Neutrophil (primary cell): ENCODE data around the gene SLAMF8.

Source experiments
- H3K27ac ChIP-seq: fragments of 200-600 bp; sonication (generic); 2 replicates; pipeline ENCODE4 v1.5.1; 2016; ENCODE audit warnings: mild to moderate bottlenecking, moderate library complexity
- H3K27me3 ChIP-seq: fragments of 200-600 bp; sonication (generic); 2 replicates; pipeline ENCODE4 v1.6.0; 2016; ENCODE audit warnings: mild to moderate bottlenecking
- H3K36me3 ChIP-seq: fragments of 200-600 bp; sonication (generic); 2 replicates; pipeline ENCODE4 v1.5.1; 2017
- H3K4me1 ChIP-seq, 2 experiments: fragments of 200-600 bp in 1 of 2; sonication (generic) in 1 of 2; 1 replicate in 1 of 2; 2 replicates in 1 of 2; pipeline versions ENCODE4 v1.5.1 to v1.6.1; 2013 to 2016; ENCODE audit warnings: low read depth in 1 of 2, low read length in 1 of 2, mild to moderate bottlenecking in 1 of 2, moderate library complexity in 1 of 2; ENCODE audit not compliant: control insufficient read depth in 1 of 2, insufficient read depth in 1 of 2
- H3K4me3 ChIP-seq, 2 experiments: fragments of 200-600 bp in 1 of 2; sonication (generic) in 1 of 2; 1 replicate in 1 of 2; 2 replicates in 1 of 2; pipeline ENCODE4 v1.5.1; 2013 to 2016; ENCODE audit warnings: low read depth in 1 of 2, low read length in 1 of 2, mild to moderate bottlenecking in 1 of 2, moderate library complexity in 1 of 2
- H3K9me3 ChIP-seq: fragments of 200-600 bp; sonication (generic); 2 replicates; pipeline ENCODE4 v1.5.1; 2016
- CTCF ChIP-seq: fragments of 200-600 bp; sonication (generic); IDR thresholded peaks from 2 replicates; pipeline ENCODE4 v1.5.1; 2016; ENCODE audit warnings: antibody characterized with exemption

Gene SLAMF8

GRCh38 chr1:159879977-159880376 lies 53.3 kb downstream of the SLAMF8 start:
- H3K9me3 ChIP-seq, result no peaks in the 10 kb centered on the region
- no peak for TF ChIP-seq CTCF
- H3K27me3 ChIP-seq, result no peaks in the 10 kb centered on the region
- peak overlapping the region; percentile 75 for H3K27ac ChIP-seq
- peaks cover 47 to 50% of the 10 kb centered on the region in 2 experiments for H3K4me1 ChIP-seq
- peak overlapping the region; percentile 16 to 28 for H3K4me3 ChIP-seq
- no peaks in the 10 kb centered on the region for H3K36me3 ChIP-seq

GRCh38 chr1:159880430-159880829 lies 53.8 kb downstream of the SLAMF8 start:
- TF ChIP-seq CTCF, result no peak
- H3K27me3 ChIP-seq, result no peaks in the 10 kb centered on the region
- no peaks in the 10 kb centered on the region for H3K9me3 ChIP-seq
- peak overlapping the region; percentile 16 to 28 for H3K4me3 ChIP-seq
- H3K27ac ChIP-seq, result peak overlapping the region; percentile 75
- H3K36me3 ChIP-seq, result no peaks in the 10 kb centered on the region
- H3K4me1 ChIP-seq, result peaks cover 47 to 50% of the 10 kb centered on the region in 2 experiments

- peaks cover 47 to 52% of the 10 kb centered on the region in 2 experiments for H3K4me1 ChIP-seq
- H3K36me3 ChIP-seq, result no peaks in the 10 kb centered on the region
- H3K27me3 ChIP-seq, result no peaks in the 10 kb centered on the region
- no peaks in the 10 kb centered on the region for H3K9me3 ChIP-seq
- TF ChIP-seq CTCF, result no peak
- H3K27ac ChIP-seq, result peak overlapping the region; percentile 75
- peak overlapping the region in 1 of 2 experiments; percentile 9 for H3K4me3 ChIP-seq
Measured at GRCh38 chr1:159881622-159882526, 55.2 kb downstream of the SLAMF8 start.

- no peak for TF ChIP-seq CTCF
Measured at GRCh38 chr1:159882527-159882862, 55.8 kb downstream of the SLAMF8 start.

GRCh38 chr1:159883134-159883533 lies 56.5 kb downstream of the SLAMF8 start:
- peaks cover 43 to 49% of the 10 kb centered on the region in 2 experiments for H3K4me1 ChIP-seq
- H3K27ac ChIP-seq, result peak overlapping the region; percentile 75
- H3K4me3 ChIP-seq, result no peak overlapping the region
- no peaks in the 10 kb centered on the region for H3K36me3 ChIP-seq
- H3K9me3 ChIP-seq, result no peaks in the 10 kb centered on the region
- no peaks in the 10 kb centered on the region for H3K27me3 ChIP-seq
- no peak for TF ChIP-seq CTCF

More at GRCh38 chr1:159882527-159882862, 55.8 kb downstream of the SLAMF8 start:
- H3K27ac ChIP-seq, result peak overlapping the region; percentile 75
- H3K36me3 ChIP-seq, result no peaks in the 10 kb centered on the region
- H3K9me3 ChIP-seq, result no peaks in the 10 kb centered on the region
- no peaks in the 10 kb centered on the region for H3K27me3 ChIP-seq
- H3K4me1 ChIP-seq, result peaks cover 47 to 55% of the 10 kb centered on the region in 2 experiments
- no peak overlapping the region for H3K4me3 ChIP-seq
